Stimulated activated CD4-positive, alpha-beta T cell treated with anti-CD3 and anti-CD28 coated beads, Interleukin-15, amount 100 ng/mL, for 48 hours (primary cell): ENCODE results near the gene OR52R1.
"Not testable (repeated sequence)": the region's sequence is repeated elsewhere in the genome, so short reads cannot be mapped to it uniquely, and the experiment has no call there.

Experiments used
- DNase-seq, 2 donors: peaks; one replicate each; pipeline ENCODE4 v3.0.0-alpha.2; 2020; ENCODE audit warnings: low read depth in 2 of 2

Gene OR52R1

GRCh38 chr11:4804280-4804679, at the start of gene OR52R1:
Gene OR52R1 (minus strand): TSS chr11:4804380. CDS start chr11:4804380, 0 bp downstream.
- DNase-seq: no peak

GRCh38 chr11:4851033-4851432, 46.9 kb upstream of the OR52R1 start:
- no peak for DNase-seq

GRCh38 chr11:4848908-4849532, 44.8 kb upstream of the OR52R1 start, which contains the start of gene OR51S1:
Gene OR51S1 (minus strand): TSS chr11:4849208. CDS start chr11:4849208, 0 bp downstream.
- no peak for DNase-seq

GRCh38 chr11:4839851-4840549, 35.8 kb upstream of the OR52R1 start:
- DNase-seq: no peak

GRCh38 chr11:4830909-4831308, 26.7 kb upstream of the OR52R1 start:
- no peak for DNase-seq

GRCh38 chr11:4830346-4830745, 26.2 kb upstream of the OR52R1 start:
- no peak for DNase-seq

- no peak for DNase-seq
These were observed 22.2 kb upstream of the OR52R1 start for GRCh38 chr11:4826425-4826824.

- no peak for DNase-seq
These were observed 21.0 kb upstream of the OR52R1 start for GRCh38 chr11:4825132-4825531.

GRCh38 chr11:4821021-4821420, 16.8 kb upstream of the OR52R1 start, which contains the start of gene OR51F2:
Gene OR51F2 (plus strand): TSS chr11:4821321. CDS start chr11:4821422, 101 bp downstream.
- no peak for DNase-seq

- DNase-seq: no peak
These were observed 5.1 kb upstream of the OR52R1 start for GRCh38 chr11:4809246-4809645.

- no peak for DNase-seq
These were observed 4.3 kb upstream of the OR52R1 start for GRCh38 chr11:4808476-4808875.

- DNase-seq: not testable (repeated sequence)
These were observed 2.9 kb downstream of the OR52R1 start for GRCh38 chr11:4801316-4801715.

- DNase-seq: no peak
These were observed 5.6 kb downstream of the OR52R1 start for GRCh38 chr11:4798427-4799183.

- DNase-seq: no peak
These were observed 7.0 kb downstream of the OR52R1 start for GRCh38 chr11:4797206-4797605.

- no peak for DNase-seq
These were observed 21.7 kb downstream of the OR52R1 start for GRCh38 chr11:4782454-4782853.

GRCh38 chr11:4769838-4770237, 34.3 kb downstream of the OR52R1 start, which contains the start of gene OR51F1:
Gene OR51F1 (minus strand): TSS chr11:4769938. CDS start chr11:4769938, 0 bp downstream.
- DNase-seq: no peak

GRCh38 chr11:4768094-4768493, 36.1 kb downstream of the OR52R1 start:
- DNase-seq: no peak

- no peak for DNase-seq
These were observed 37.6 kb downstream of the OR52R1 start for GRCh38 chr11:4766420-4767043.

- DNase-seq: no peak
These were observed 41.1 kb downstream of the OR52R1 start for GRCh38 chr11:4763096-4763495.
